ENCODE measurements around the gene ADAMTS2. TPM values are rescaled to one million over a fixed set of nuclear protein-coding genes. Genes with fewer than 3 reads are reported as not detected.

The ADAMTS2 gene
- not detected in 2 replicates for total RNA-seq (2014; rRNA removed; shearing (Covaris generic))

GRCh38 chr5:179345433-179346321 is at the start of gene ADAMTS2:
Gene ADAMTS2 (minus strand): TSS chr5:179345461. CDS start chr5:179345328, 133 bp downstream.
- Histone ChIP-seq H3K4me3 (no peak within 1 kb of the TSS), H3K27me3 (no peaks in the 10 kb centered on the region), H3K36me3 (no peaks in the 10 kb centered on the region), H3K4me1 (no peaks in the 10 kb centered on the region), H3K27ac (no peak within 1 kb of the TSS), H3K9me3 (replicated peaks) (no peaks in the 10 kb centered on the region)
- DNase-seq = no peak

DNA sequence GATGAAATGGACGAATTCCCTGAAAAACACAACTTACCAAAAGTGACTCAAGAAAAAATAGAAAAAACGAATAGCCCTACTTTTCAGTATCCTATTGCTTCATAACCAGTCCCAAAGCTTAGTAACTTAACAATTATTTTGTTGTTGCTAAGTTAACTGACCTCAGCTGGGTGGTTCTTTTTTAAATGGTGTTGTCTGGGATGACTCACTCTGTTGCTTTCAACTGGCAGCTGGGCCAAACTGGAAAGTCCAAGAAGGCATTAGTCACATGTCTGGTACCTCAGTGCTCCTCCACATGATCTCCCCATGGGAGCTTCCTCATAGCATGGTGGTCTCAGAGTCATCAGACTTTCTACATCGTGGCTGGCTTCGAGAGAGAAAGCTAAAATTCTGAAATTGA is 47.8 kb upstream of the ADAMTS2 start:
- no peaks in the 10 kb centered on the region for H3K27me3 ChIP-seq
- no peaks in the 10 kb centered on the region for H3K36me3 ChIP-seq
- no peak for DNase-seq
- H3K27ac ChIP-seq = no peak overlapping the region
- no peak overlapping the region for H3K4me3 ChIP-seq
- H3K9me3 ChIP-seq (replicated peaks) = no peaks in the 10 kb centered on the region
- no peaks in the 10 kb centered on the region for H3K4me1 ChIP-seq

- H3K4me3 ChIP-seq = no peak overlapping the region
- no peaks in the 10 kb centered on the region for H3K27me3 ChIP-seq
- H3K36me3 ChIP-seq = no peaks in the 10 kb centered on the region
- H3K9me3 ChIP-seq (replicated peaks) = no peaks in the 10 kb centered on the region
- H3K4me1 ChIP-seq = no peaks in the 10 kb centered on the region
- DNase-seq = no peak
- H3K27ac ChIP-seq = no peak overlapping the region
Measured at GRCh38 chr5:179387151-179388110, 42.2 kb upstream of the ADAMTS2 start.

GRCh38 chr5:179385914-179386313 is 40.7 kb upstream of the ADAMTS2 start:
- no peak for DNase-seq
- H3K27me3 ChIP-seq = no peaks in the 10 kb centered on the region
- H3K9me3 ChIP-seq (replicated peaks) = no peaks in the 10 kb centered on the region
- H3K27ac ChIP-seq = no peak overlapping the region
- no peaks in the 10 kb centered on the region for H3K36me3 ChIP-seq
- no peaks in the 10 kb centered on the region for H3K4me1 ChIP-seq
- H3K4me3 ChIP-seq = no peak overlapping the region

DNA sequence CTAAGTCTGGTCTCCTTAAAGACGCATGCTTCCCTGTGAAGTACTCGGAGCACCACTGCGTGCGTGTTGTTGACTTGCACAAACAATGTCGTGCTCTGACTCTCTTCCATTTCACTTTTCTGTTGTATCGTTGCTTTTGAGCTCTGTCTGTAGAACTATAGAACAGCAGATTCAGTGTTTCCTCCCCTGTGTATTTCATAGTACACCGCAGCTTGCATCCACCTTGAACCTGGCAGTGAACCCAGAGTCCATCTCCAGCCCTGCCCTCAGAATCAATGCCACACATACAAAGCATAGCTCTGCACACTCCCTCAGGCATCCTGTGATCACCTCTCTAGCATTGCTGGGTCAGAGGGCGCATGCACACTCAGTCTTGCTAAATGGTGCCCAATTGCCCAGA is 37.2 kb upstream of the ADAMTS2 start:
- Histone ChIP-seq H3K4me3 (no peak overlapping the region), H3K36me3 (no peaks in the 10 kb centered on the region), H3K27ac (no peak overlapping the region), H3K9me3 (replicated peaks) (no peaks in the 10 kb centered on the region), H3K27me3 (no peaks in the 10 kb centered on the region), H3K4me1 (no peaks in the 10 kb centered on the region)
- DNase-seq = no peak

DNA sequence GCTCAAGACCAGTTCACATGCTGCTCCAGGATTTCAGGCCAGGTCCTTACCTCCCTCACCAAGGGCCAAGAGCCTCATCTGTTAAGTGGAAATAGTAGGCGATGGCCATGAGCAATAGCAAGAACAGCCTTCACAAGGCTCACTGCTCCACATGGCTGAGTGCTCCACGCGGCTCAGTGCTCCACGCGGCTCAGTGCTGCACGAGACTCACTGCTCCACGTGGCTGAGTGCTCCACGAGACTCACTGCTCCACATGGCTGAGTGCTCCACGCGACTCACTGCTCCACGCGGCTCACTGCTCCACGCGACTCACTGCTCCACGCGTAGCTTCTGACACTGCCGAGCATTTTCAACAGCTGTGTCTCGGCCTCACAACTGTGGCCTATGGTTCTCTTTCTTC is 36.4 kb upstream of the ADAMTS2 start:
- Histone ChIP-seq H3K4me3 (no peak overlapping the region), H3K9me3 (replicated peaks) (no peaks in the 10 kb centered on the region), H3K27ac (no peak overlapping the region), H3K4me1 (no peaks in the 10 kb centered on the region), H3K27me3 (no peaks in the 10 kb centered on the region), H3K36me3 (no peaks in the 10 kb centered on the region)
- no peak for DNase-seq

GRCh38 chr5:179380211-179381035 is 35.2 kb upstream of the ADAMTS2 start:
- no peaks in the 10 kb centered on the region for H3K27me3 ChIP-seq
- DNase-seq = no peak
- no peaks in the 10 kb centered on the region for H3K9me3 ChIP-seq (replicated peaks)
- H3K4me1 ChIP-seq = no peaks in the 10 kb centered on the region
- H3K4me3 ChIP-seq = no peak overlapping the region
- H3K27ac ChIP-seq = no peak overlapping the region
- H3K36me3 ChIP-seq = no peaks in the 10 kb centered on the region

- H3K4me3 ChIP-seq = no peak overlapping the region
- no peak overlapping the region for H3K27ac ChIP-seq
- no peaks in the 10 kb centered on the region for H3K27me3 ChIP-seq
- no peaks in the 10 kb centered on the region for H3K36me3 ChIP-seq
- no peak for DNase-seq
- no peaks in the 10 kb centered on the region for H3K9me3 ChIP-seq (replicated peaks)
- H3K4me1 ChIP-seq = no peaks in the 10 kb centered on the region
Measured at GRCh38 chr5:179379321-179379890, 34.1 kb upstream of the ADAMTS2 start.

DNA sequence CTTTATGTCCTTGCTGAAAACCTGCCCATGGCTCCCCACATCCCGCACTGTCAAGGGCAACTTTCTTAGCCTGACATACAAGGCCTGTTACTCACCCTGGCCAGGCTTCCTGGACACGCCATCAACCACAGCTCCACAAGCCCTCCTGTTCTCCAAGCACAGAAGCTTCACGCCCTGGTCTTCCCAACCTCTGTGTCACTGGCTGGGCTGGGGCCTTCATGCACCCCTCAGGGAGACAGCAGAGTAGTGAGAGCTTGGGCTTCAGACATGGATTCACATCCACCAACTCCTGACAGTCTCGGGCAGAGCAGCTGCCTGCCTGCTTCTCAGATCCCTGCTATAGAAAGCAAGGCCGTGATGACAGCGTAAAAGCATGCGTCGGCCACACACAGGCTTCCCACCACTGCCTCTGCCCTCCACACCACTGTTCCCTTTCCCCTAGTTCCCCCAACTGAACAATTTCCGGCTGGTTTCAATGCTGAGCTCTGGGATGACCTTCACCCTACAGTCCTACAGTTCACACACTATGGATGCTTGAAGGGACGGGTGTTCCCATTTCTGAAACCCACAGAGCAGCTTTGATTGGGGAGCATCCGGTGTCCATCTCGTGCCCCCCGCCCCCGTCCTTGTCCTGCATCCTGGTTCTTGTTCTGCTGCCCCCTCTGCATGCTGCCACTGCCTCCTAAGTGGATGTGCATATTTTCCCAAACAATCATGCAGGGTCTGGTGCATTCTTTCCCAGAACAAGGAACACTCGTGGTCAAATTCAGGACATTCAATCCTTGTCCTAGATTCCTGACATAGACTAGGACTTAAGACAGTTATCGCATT is 33.4 kb upstream of the ADAMTS2 start:
- no peak overlapping the region for H3K27ac ChIP-seq
- no peaks in the 10 kb centered on the region for H3K36me3 ChIP-seq
- DNase-seq = no peak
- no peaks in the 10 kb centered on the region for H3K9me3 ChIP-seq (replicated peaks)
- H3K4me1 ChIP-seq = no peaks in the 10 kb centered on the region
- peaks cover 2% of the 10 kb centered on the region; the same call in 1 of the 2 replicates for H3K27me3 ChIP-seq
- H3K4me3 ChIP-seq = no peak overlapping the region

DNA sequence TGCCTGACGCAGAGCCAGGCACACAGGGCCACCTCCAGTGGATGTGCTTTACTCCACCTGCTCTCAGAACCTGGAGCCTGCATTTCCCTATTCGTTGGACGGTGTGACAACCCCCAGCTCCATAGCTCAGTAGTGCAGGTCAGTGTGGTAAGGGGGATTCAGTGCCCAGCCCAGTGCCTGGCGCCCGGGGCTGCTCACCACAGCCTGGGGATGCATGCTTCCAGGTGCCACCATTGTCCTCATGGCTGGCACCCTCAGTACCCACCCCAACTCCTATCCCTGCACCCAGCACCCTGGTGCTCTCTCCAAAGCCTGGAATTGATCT is 32.8 kb upstream of the ADAMTS2 start:
- Histone ChIP-seq H3K27ac (no peak overlapping the region), H3K4me3 (no peak overlapping the region), H3K27me3 (peaks cover 7% of the 10 kb centered on the region; the same call in 1 of the 2 replicates), H3K9me3 (replicated peaks) (no peaks in the 10 kb centered on the region), H3K36me3 (no peaks in the 10 kb centered on the region), H3K4me1 (no peaks in the 10 kb centered on the region)
- no peak for DNase-seq

DNA sequence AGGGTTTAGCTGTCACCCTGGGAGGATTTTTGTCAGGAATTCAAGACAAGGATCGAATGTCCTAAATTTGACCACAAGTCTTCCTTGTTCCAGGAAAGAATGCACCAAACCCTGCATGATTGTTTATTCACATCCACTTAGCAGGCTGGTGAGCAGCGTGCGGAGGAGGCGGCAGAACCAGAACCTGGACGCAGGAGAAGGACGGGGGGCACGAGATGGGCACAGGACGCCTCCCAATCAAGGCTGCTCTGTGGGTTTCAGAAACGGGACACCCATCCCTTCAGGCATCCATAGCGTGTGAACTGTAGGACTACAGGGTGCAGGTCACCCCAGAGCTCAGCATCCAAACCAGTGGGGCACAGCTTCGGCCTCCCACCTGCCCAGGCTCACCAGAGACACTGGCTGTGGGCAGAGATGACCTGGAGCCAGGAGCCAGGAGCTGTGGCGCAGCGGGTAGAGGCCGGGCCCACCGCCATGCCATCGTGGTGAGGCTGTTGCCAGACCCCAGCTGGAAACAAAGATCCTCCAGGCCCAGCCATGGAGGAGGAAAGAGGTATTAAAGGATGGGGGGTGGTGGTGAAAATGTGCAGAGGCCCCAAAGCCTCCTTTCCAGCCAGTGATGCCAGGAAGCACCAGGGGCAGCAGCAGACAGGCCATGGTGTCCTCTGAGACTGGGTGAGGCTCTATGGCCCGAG is 32.3 kb upstream of the ADAMTS2 start:
- Histone ChIP-seq H3K4me3 (no peak overlapping the region), H3K36me3 (no peaks in the 10 kb centered on the region)

GRCh38 chr5:179376701-179377420 is 31.6 kb upstream of the ADAMTS2 start:
- Histone ChIP-seq H3K9me3 (replicated peaks) (no peaks in the 10 kb centered on the region), H3K36me3 (no peaks in the 10 kb centered on the region), H3K4me1 (no peaks in the 10 kb centered on the region), H3K27ac (no peak overlapping the region), H3K4me3 (no peak overlapping the region), H3K27me3 (peaks cover 12% of the 10 kb centered on the region; the same call in 1 of the 2 replicates)
- no peak for DNase-seq

More for the DNA sequence above, 32.3 kb upstream of the ADAMTS2 start:
- H3K4me1 ChIP-seq = no peaks in the 10 kb centered on the region
- no peaks in the 10 kb centered on the region for H3K9me3 ChIP-seq (replicated peaks)
- H3K27me3 ChIP-seq = peaks cover 9% of the 10 kb centered on the region; the same call in 1 of the 2 replicates
- H3K27ac ChIP-seq = no peak overlapping the region
- no peak for DNase-seq
